Pulmonary artery endothelial cell (primary cell): ENCODE data around the gene RIMBP2. TPM values are rescaled to one million over a fixed set of nuclear protein-coding genes. Genes with fewer than 3 reads are reported as not detected.
"Not testable (repeated sequence)": the region's sequence is repeated elsewhere in the genome, so short reads cannot be mapped to it uniquely, and the experiment has no call there.

ENCODE experiments used
- DNase-seq: peaks from one replicate; pipeline ENCODE4 v3.0.0-alpha.2; 2011; ENCODE audit warnings: low read depth, low spot score
- total RNA-seq: library from RNA; depleted of rRNA; stranded (reverse); fragments of >200 nt; gene quantifications from 2 replicates; pipeline ENCODE4 v1.2.3, GENCODE V29; 2014

The RIMBP2 gene, protein sequence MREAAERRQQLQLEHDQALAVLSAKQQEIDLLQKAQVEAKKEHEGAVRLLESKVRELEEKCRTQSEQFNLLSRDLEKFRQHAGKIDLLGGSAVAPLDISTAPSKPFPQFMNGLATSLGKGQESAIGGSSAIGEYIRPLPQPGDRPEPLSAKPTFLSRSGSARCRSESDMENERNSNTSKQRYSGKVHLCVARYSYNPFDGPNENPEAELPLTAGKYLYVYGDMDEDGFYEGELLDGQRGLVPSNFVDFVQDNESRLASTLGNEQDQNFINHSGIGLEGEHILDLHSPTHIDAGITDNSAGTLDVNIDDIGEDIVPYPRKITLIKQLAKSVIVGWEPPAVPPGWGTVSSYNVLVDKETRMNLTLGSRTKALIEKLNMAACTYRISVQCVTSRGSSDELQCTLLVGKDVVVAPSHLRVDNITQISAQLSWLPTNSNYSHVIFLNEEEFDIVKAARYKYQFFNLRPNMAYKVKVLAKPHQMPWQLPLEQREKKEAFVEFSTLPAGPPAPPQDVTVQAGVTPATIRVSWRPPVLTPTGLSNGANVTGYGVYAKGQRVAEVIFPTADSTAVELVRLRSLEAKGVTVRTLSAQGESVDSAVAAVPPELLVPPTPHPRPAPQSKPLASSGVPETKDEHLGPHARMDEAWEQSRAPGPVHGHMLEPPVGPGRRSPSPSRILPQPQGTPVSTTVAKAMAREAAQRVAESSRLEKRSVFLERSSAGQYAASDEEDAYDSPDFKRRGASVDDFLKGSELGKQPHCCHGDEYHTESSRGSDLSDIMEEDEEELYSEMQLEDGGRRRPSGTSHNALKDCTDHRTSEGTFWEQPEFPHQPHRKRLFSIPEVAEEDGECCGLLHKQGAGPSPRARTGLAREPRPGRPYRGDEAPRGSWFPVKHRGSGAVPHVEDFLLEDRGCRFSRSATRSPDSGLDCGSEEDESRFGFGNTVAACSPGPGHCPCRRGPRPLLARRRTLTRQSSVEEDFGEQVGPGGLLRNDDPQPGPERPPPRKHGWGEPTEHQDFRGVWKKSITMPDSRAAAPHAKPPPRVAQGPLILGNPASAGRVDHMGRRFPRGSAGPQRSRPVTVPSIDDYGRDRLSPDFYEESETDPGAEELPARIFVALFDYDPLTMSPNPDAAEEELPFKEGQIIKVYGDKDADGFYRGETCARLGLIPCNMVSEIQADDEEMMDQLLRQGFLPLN (N-terminal part only)
- total RNA-seq = not detected in 2 replicates

DNA sequence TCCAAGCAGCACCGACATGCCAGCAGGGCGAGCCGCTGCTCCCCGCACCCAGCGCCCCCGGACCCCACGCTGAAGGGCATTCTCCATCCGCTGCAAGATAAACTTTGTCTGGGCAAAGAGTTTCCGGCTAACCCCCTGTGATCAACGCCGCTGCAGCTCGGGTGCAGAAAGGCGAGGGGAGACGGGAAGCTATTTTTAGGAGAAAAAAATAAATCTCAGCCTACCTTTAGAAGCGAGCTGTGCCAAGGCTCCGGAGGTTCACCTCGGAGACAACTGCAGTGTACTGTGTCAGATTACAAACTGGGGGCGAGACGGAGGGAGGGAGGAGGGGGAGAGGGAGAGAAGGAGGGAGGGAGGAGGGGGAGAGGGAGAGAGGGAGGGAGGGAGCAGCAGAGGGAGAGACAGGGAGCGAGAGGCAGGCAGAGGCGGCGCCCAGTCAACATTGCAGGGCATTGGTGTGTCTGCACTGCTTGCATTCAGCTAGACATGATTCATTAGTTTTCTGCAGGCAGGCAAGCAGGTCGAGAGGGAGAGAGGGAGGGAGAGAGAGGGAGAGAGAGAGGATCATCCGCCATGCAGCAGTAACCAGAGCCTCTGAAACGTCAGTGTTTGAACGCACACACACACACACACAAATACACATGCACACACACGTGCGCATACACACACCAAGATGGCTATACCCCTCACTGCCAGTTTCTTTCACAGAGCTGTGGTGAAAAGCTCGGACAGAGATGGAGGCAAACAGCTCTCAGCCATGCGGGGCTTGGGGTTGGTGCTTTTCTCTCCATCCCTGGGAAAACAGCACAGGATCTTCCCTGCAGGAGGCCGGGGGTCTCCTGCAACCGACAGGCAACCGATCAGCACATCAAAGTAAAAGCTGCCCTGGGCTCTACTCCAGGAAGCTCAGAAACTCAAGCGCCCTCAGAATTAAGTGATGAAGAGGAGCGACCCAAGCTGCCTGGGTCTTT, at the start of gene RIMBP2:
TSS of gene RIMBP2 (minus strand) at position 302 of the 971 bp plus-strand sequence. CDS start 237,286 bp downstream, outside the sequence.
- DNase-seq = no peak

- no peak for DNase-seq
These were observed 49.1 kb upstream of the RIMBP2 start for GRCh38 chr12:130765186-130765659.

DNA sequence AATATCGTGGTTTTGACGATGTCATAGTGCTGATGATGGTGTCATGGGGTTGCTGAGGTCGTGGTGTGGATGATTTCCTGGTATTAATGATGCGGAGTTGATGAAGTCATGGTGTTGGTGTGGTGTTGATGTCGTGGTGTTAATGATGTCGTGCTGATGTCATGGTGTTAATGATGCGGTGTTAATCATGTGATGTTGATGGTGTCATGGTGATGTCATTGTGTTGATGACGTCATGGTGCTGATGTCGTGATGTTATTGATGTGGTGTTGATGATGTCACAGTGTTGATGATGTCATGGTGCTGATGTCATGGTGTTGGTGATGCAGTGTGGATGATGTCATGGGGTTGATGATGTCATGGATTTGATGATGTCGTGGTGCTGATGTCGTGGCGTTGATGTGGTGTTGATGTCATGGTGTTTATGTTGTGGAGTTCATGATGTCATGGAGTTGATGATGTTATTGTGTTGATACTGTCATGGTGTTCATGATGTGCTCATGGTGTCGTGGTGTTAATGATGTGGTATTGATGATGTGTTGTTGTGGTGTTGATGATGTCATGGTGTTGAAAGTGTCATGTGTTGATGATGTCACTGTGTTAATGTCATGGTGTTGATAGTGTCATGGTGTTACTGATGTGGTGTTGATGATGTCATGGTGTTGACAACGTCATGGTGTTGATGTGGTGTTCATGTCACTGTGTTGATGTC, 48.5 kb upstream of the RIMBP2 start:
- no peak for DNase-seq

GRCh38 chr12:130764073-130764472, 48.0 kb upstream of the RIMBP2 start:
- no peak for DNase-seq

DNA sequence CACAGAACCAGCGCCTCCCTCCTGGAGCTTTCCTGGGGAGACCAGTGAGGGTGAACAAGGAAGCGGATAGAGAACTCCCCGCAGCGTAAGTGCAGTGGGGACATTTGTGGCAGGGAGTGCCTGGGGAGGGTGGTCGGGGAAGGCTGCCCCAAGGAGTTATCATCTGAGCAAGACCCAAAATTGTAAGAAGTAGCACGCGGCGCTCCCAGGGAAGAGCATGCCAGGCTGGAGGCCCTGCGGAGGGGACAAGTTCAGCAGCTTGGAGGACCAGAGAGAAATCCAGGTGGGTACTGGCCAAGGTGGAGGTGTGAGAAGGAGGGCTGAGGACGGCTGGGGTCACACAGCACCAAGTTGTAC, 46.2 kb upstream of the RIMBP2 start:
- DNase-seq = no peak

DNA sequence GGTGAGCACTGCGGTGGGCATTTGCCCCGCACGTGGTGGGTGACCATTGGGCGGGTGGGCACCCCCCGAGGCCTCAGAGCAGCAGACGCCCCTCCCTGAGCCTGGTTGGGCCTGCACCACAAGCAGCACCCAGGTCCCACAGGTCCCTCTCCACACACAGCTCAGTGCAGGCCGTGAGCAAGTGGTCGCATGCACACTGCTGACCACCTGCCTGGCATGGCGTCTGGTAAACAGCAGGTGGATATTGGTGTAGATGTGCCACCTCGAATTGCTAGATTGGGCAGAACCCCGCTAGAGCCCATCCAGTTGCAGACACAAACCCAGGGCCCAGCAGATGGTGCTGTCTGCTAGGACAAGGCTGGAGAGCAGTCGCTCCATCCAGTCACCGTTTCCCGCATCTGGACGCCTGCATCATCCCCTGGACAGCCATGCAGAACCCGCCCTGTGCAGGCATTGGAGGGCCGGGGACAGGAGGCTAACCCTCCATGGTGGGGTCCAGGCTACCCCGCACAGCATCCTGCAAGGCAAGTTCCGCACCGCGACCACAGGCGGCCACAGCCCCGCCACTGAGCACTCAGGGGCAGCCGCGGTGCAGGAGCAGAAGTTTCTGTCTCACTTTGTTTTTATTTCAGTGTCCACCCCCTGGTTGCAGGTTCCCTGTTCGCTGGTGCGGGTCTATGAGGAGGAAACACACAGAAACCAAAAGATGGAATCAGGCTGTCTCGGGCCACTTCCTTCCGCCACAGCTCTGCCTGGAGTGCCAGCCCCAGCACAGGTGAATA, 45.6 kb upstream of the RIMBP2 start:
- DNase-seq = no peak

- no peak for DNase-seq
These were observed 38.3 kb upstream of the RIMBP2 start for GRCh38 chr12:130754234-130754901.

- DNase-seq = no peak
These were observed 36.7 kb upstream of the RIMBP2 start for GRCh38 chr12:130752692-130753230.

DNA sequence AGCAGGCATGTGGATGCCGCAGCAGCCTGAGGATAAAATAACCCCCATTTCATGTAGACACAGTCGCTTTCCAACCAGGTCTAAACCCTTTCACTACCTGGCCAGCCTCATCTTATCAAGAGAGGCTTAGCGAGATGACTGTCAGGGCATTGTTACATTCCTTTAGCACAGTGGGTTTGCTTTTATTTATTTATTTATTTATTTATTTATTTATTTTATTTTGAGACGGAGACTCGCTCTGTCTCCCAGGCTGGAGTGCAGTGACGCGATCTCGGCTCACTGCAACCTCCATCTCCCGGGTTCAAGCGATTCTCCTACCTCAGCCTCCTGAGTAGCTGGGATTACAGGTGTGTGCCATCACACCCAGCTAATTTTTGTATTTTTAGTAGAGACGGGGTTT, 35.9 kb upstream of the RIMBP2 start:
- DNase-seq = not testable (repeated sequence)

GRCh38 chr12:130748786-130749185, 32.7 kb upstream of the RIMBP2 start:
- no peak for DNase-seq

- DNase-seq = no peak
These were observed 32.0 kb upstream of the RIMBP2 start for GRCh38 chr12:130747867-130748740.

DNA sequence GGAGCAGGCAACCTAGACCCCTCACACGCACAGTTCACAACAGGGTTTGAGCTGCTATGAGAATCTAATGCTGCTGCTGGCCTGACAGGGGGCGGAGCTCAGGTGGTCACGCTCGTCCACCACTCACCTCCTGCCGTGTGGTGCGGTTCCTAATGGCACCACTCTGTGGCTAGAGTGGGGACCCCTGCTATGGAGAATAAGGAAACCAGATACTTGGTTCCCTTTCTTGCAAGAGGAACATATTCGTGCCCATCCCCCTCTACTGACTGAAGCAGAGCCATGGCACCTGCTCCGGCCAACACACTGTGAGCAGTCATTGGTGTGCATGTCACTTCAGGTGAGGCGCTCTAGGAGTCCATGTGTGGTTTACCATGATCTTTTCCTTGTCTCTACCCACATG, 30.4 kb upstream of the RIMBP2 start:
- DNase-seq = no peak

GRCh38 chr12:130745921-130746320, 29.8 kb upstream of the RIMBP2 start:
- no peak for DNase-seq

GRCh38 chr12:130744274-130744673, 28.2 kb upstream of the RIMBP2 start:
- no peak for DNase-seq

- no peak for DNase-seq
These were observed 27.5 kb upstream of the RIMBP2 start for GRCh38 chr12:130743606-130744005.

DNA sequence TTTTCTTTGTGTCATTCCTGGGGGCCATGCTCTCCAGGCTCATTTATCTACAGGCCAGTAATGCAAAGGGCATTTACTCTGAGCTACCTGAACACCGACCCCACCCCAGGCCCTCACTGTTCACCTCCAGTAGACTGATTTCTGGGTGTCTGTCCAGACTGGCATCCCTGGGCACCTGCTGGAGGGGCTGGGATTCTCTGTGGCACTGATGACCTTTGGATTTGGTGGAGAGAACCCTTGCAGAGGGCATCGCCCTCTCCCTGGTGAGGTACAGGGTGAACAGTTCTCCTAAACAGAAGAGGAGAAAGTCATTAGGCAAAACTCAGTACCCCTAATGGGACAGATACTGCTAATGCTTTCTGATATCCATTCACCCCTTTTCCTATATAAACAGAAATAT, 27.1 kb upstream of the RIMBP2 start:
- DNase-seq = no peak

DNA sequence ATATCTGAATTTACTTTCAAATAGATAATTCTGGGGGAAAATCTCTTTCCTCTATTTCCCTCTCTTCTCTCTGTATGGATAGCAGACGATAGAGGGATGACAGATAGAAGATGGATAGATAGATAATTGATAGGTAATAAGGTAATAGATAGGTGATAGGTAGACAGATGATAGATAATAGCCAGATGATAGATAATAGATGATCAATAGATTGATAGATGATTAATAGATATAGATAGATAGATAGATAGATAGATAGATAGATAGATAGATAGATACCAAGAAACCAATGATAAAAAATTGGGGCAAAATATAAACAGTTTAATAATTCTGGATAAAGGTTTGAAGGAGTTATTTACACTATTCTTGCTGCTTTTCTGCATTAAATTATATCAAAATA, 26.6 kb upstream of the RIMBP2 start:
- no peak for DNase-seq
